Measurements from ENCODE around the gene ATP11C. TPM values are rescaled to one million over a fixed set of nuclear protein-coding genes. Genes with fewer than 3 reads are reported as not detected.

Gene ATP11C
- total and polyA plus RNA-seq, 2 experiments from 2014 or later, result 44.0 to 90.7 TPM

DNA sequence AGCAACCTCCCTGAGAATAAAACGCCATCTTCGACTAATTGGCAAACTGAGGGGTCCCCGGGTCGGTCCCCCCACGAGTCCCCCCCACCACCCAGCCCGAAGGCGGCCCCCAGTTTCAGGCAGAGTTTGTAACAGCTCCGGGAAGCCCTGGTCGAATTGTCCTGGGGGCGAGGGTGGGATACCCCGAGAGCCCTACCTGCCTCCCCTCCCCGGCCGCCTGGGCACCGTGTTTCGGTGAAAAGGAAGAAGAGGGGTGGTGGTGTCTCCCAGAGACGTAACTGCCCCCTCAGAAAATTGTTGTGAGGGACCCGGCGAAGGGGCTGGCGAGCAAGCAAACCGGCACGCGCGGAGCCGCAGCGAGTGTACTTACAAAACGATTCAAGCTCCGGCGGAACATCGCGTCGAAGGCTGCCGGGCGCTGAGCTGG, 1.2 kb downstream of the ATP11C start:
- Histone ChIP-seq H3K4me3 (peak overlapping the region; percentile 71), H3F3A (replicated peaks; ENCODE audit: low read depth) (no peaks in the 10 kb centered on the region), H3K4me2 (peak overlapping the region; percentile 86), H3K4me1 (ENCODE audit: insufficient read depth) (peaks cover 24% of the 10 kb centered on the region; the same call in 1 of the 2 replicates), H3K9me2 (ENCODE audit: insufficient read depth) (no peaks in the 10 kb centered on the region), H4K20me1 (replicated peaks; ENCODE audit: insufficient read depth) (peaks cover 9% of the 10 kb centered on the region; the same call in 1 of the 2 replicates), H3K79me2 (replicated peaks; ENCODE audit: insufficient read depth) (peaks cover 48% of the 10 kb centered on the region), H2AFZ (no peak overlapping the region), H3K36me3 (ENCODE audit: insufficient read depth) (no peaks in the 10 kb centered on the region), H3K27ac (ENCODE audit: low read depth) (no peak overlapping the region), H3K27me3 (ENCODE audit: insufficient read depth) (peaks cover 3% of the 10 kb centered on the region; the same call in 1 of the 2 replicates)
- Mint-ChIP-seq H3K4me3 (peak overlapping the region; percentile 79), H3K27me3 (ENCODE audit: insufficient read depth, low read depth, poor library complexity) (no peaks in the 10 kb centered on the region), H3K36me3 (ENCODE audit: low read depth) (no peaks in the 10 kb centered on the region), H3K4me1 (peaks cover 23% of the 10 kb centered on the region), H3K9me3 (no peaks in the 10 kb centered on the region), H3K27ac (no peak overlapping the region)
- TF ChIP-seq CREB1 (CRISPR knock-in tag; IDR thresholded peaks at IDR 0.05; ENCODE audit: low read depth) (no peak), ZNF114 (CRISPR knock-in tag; IDR thresholded peaks at IDR 0.05) (no peak), ZNF462 (CRISPR knock-in tag; IDR thresholded peaks at IDR 0.05) (no peak), NANOG (IDR thresholded peaks at IDR 0.05; ENCODE audit: borderline replicate concordance) (no peak), STAT1 (IDR thresholded peaks at IDR 0.05; ENCODE audit: unreplicated experiment) (no peak), CTCF (conservative IDR thresholded peaks at IDR 0.05; ENCODE audit: low read depth in 2 of 2) (no peak), EZH2phosphoT487 (IDR thresholded peaks at IDR 0.05; ENCODE audit: unreplicated experiment) (no peak), POLR2AphosphoS5 (IDR thresholded peaks at IDR 0.05; ENCODE audit: low read depth) (no peak), ZNF331 (CRISPR knock-in tag; IDR thresholded peaks at IDR 0.05; ENCODE audit: low read depth) (no peak), JUNB (IDR thresholded peaks at IDR 0.05; ENCODE audit: unreplicated experiment) (no peak), EZH2 (IDR thresholded peaks at IDR 0.05; ENCODE audit: low read depth, unreplicated experiment) (no peak)
- no peak for DNase-seq (ENCODE audit: low spot score)
- no peak for ATAC-seq

Data from GM23338 (cell line).